K562 (cell line): ENCODE measurements around the gene ZCCHC14. TPM values are rescaled to one million over a fixed set of nuclear protein-coding genes. Genes with fewer than 3 reads are reported as not detected.

Source experiments
- ATAC-seq: fragments of 200-7000 bp; cut with Tn5 transposase; 3 replicates; pipeline ENCODE4 v1.9.1; 2020; ENCODE audit warnings: moderate library complexity
- BruUV-seq: library from RNA; stranded (reverse); fragments of 400-500 nt; replicated peaks from 2 replicates; lab custom pipeline; 2021; lab: Mats Ljungman, UMichigan
- CTCF ChIA-PET: fragments of 300-600 bp; formaldehyde crosslinking; extraction: SDS; loops from one replicate; lab custom pipeline; 2021; ENCODE audit warnings: low intra/inter-chr PET ratio; lab: Yijun Ruan, JAX
- POLR2A ChIA-PET: fragments of 300-600, 350-650 bp; sonication (Branson Sonifier 250); formaldehyde crosslinking; extraction: SDS; loops from one replicate; lab custom pipeline; 2021; ENCODE audit warnings: antibody characterized with exemption, inconsistent platforms; lab: Yijun Ruan, JAX
- DNase-seq, 4 experiments: peaks; one replicate each; pipeline versions ENCODE4 v3.0.0 to v3.0.0-alpha.2; 2011 to 2018; ENCODE audit warnings: low spot score in 3 of 4, mixed read lengths in 3 of 4; ENCODE audit errors: extremely low read depth in 1 of 4
- FAIRE-seq: peaks from 2 replicates; lab custom pipeline; 2011; peaks lifted over from hg19 to GRCh38; lab: Jason Lieb, UNC
- H2AFZ ChIP-seq: 2 replicates; pipeline ENCODE4 v1.6.0; 2011; ENCODE audit warnings: low read depth, low read length, control low read depth, inconsistent platforms
- H3K27ac ChIP-seq: fragments of 200-600 bp; 3 replicates; pipeline ENCODE4 v1.8.0; 2011; ENCODE audit warnings: low read depth, mild to moderate bottlenecking, control low read depth, inconsistent platforms, low read length, moderate library complexity, mixed read lengths; ENCODE audit errors: extremely low read depth
- H3K27me3 ChIP-seq, 2 experiments: fragments of 300-600 bp in 1 of 2; 2 replicates in 1 of 2; 3 replicates in 1 of 2; pipeline versions ENCODE4 v1.6.0 to v1.8.0; 2011; ENCODE audit warnings: inconsistent platforms in 2 of 2, low read length in 2 of 2, mild to moderate bottlenecking in 1 of 2, mixed read lengths in 1 of 2, moderate library complexity in 1 of 2; ENCODE audit not compliant: control insufficient read depth in 2 of 2, insufficient read depth in 2 of 2
- H3K36me3 ChIP-seq: fragments of 300-600 bp; 3 replicates; pipeline ENCODE4 v1.8.0; 2011; ENCODE audit warnings: mild to moderate bottlenecking, low read length, inconsistent platforms; ENCODE audit not compliant: control insufficient read depth, insufficient read depth
- H3K4me1 ChIP-seq, 2 experiments: fragments of 200-600 bp in 1 of 2; replicated peaks in 1 of 2; 2 replicates in 1 of 2; 3 replicates in 1 of 2; pipeline versions ENCODE4 v1.5.1 to v1.8.0; 2011; ENCODE audit warnings: inconsistent platforms in 2 of 2, low read length in 2 of 2, mild to moderate bottlenecking in 1 of 2, mixed read lengths in 1 of 2, moderate library complexity in 1 of 2; ENCODE audit not compliant: control insufficient read depth in 2 of 2, insufficient read depth in 2 of 2
- H3K4me2 ChIP-seq: 2 replicates; pipeline ENCODE4 v1.6.1; 2011; ENCODE audit warnings: low read length, control low read depth, inconsistent platforms, mixed read lengths; ENCODE audit not compliant: insufficient read depth
- H3K4me3 ChIP-seq: fragments of 200-600 bp; sonication (generic), shearing (Covaris generic); 2 replicates; pipeline ENCODE4 v1.5.1; 2016; ENCODE audit warnings: control low read depth, inconsistent platforms
- H3K79me2 ChIP-seq: fragments of 200-600 bp; 3 replicates; pipeline ENCODE4 v1.8.0; 2011; ENCODE audit warnings: low read length, inconsistent platforms; ENCODE audit not compliant: control insufficient read depth, insufficient read depth
- H3K9ac ChIP-seq, 2 experiments: 2 replicates each; pipeline versions ENCODE4 v1.6.0 to v1.6.1; 2011; ENCODE audit warnings: low read depth in 2 of 2, low read length in 2 of 2, control low read depth in 1 of 2, inconsistent platforms in 1 of 2, mild to moderate bottlenecking in 1 of 2, mixed read lengths in 1 of 2; ENCODE audit not compliant: insufficient read depth in 1 of 2
- H3K9me1 ChIP-seq: one replicate; pipeline ENCODE4 v1.6.0; 2011; ENCODE audit warnings: inconsistent platforms, mild to moderate bottlenecking, low read length, moderate library complexity; ENCODE audit not compliant: control insufficient read depth, insufficient read depth
- H3K9me3 ChIP-seq: replicated peaks from 2 replicates; pipeline ENCODE4 v1.5.1; 2011; ENCODE audit warnings: low read depth, low read length, inconsistent platforms; ENCODE audit not compliant: control insufficient read depth, insufficient read depth
- H4K20me1 ChIP-seq: replicated peaks from 2 replicates; pipeline ENCODE4 v1.6.1; 2011; ENCODE audit warnings: low read length, inconsistent platforms, mixed read lengths; ENCODE audit not compliant: control insufficient read depth, insufficient read depth
- HSF4 ChIP-seq: fragments of 250-450 bp; sonication (Bioruptor Pico); IDR thresholded peaks from 2 replicates; pipeline ENCODE4 v2.1.2; 2022; ENCODE audit warnings: mild to moderate bottlenecking, moderate library complexity, borderline replicate concordance
- WGBS: fragments of 100-300 bp; shearing (Covaris generic); methylation state at CpG from one replicate; pipeline ENCODE4 v1.1.6; 2016; ENCODE audit warnings: low coverage, mixed read lengths; ENCODE audit not compliant: insufficient coverage; ENCODE audit errors: missing lambda C conversion rate; 5-methylcytosine and 5-hydroxymethylcytosine counted together
- in situ Hi-C: fragments of 300-500 bp; cut with MboI; formaldehyde crosslinking; loops from 4 replicates; pipeline ENCODE4 v1.15.0; 2018; ENCODE audit warnings: inconsistent platforms, mixed read lengths
- intact Hi-C: fragments of 100-400 bp; cut with micrococcal nuclease; formaldehyde crosslinking; loops from 2 replicates; pipeline ENCODE4 v1.14.2; 2022
- polyA plus RNA-seq, 8 experiments: library from polyadenylated mRNA; depleted of rRNA in 4 of 8; stranded (reverse) in 5 of 8; unstranded in 3 of 8; fragments of >200 nt; fragmentation: Nextera tagmentation in 2 of 8; fragmentation: Illumina TruSeq in 1 of 8; extraction: Ambion mirVana in 2 of 8; extraction: Trizol in 1 of 8; gene quantifications; 2 replicates each; pipeline versions ENCODE4 v1.2.1 to v1.2.3, GENCODE V29; 2011 to 2014; ENCODE audit warnings: inconsistent platforms in 1 of 8, missing spikeins in 1 of 8
- total RNA-seq, 7 experiments: library from RNA; depleted of rRNA in 6 of 7; stranded (reverse); fragments of >200 nt in 6 of 7; fragmentation: Illumina TruSeq in 2 of 7; extraction: Trizol in 2 of 7; gene quantifications; 2 replicates each; pipeline versions ENCODE4 v1.2.1 to v1.2.3, GENCODE V29; 2011 to 2021; ENCODE audit warnings: low replicate concordance in 1 of 7
- TF ChIP-seq, protein P1 (sequence below): sonication (generic); formaldehyde crosslinking; IDR thresholded peaks from 2 replicates; pipeline ENCODE4 v1.8.1; 2023; ENCODE audit warnings: mild to moderate bottlenecking, missing genetic modification reagents, moderate library complexity

The ZCCHC14 gene
- total and polyA plus RNA-seq, 9 of the 15 experiments (the other 6 are each of a cell fraction or from before 2014, with no cell fraction given) = 1.5 to 12.4 (median 2.9) TPM

DNA sequence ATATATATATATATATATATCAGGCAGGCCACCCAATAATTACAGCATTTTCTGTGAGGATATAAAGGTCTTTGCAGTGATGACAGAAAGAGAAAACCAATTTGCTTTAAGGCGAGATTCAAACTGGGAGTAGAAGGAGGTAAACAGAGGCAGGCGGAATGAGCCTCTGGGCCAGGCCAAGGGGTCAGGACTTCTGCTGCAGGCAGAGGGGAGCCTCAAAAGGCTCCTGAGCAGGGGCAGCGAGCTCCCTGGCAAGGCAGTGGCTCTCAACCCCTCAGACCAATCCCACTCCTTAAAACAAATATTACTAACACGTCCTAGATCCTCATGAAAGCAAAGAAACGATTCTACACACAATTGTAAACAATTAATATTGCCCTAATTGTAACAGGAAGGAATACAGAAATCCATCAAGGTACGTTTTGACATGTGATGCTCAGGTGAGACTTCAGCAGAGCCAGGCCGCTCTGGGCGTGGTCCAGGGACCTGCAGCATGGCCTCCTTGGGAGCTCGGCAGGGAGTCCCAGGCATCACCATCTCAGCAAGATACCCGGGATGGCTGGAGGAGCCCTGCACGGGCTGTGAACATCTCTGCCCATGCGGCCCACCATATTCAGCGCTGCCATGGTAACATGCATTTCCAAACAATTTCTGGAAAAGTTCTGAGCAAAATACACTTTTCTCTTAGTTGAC is 127.7 kb downstream of the ZCCHC14 start:
- BruUV-seq = no TSS peak
- peaks cover 17 to 20% of the 10 kb centered on the region in 2 experiments for H3K4me1 ChIP-seq
- POLR2A ChIA-PET = no interaction called here
- in situ Hi-C loops = no loop called here
- H3K36me3 ChIP-seq = peaks cover 50% of the 10 kb centered on the region
- H3K9ac ChIP-seq = no peak overlapping the region
- peaks cover 65% of the 10 kb centered on the region for H3K79me2 ChIP-seq
- H3K9me3 ChIP-seq = no peaks in the 10 kb centered on the region
- H4K20me1 ChIP-seq = peaks cover 23% of the 10 kb centered on the region
- H3K4me3 ChIP-seq = no peak overlapping the region
- H3K4me2 ChIP-seq = no peak overlapping the region
- H3K27me3 ChIP-seq = no peaks in the 10 kb centered on the region
- H3K9me1 ChIP-seq = peaks cover 2% of the 10 kb centered on the region
- DNase-seq = no peak
- FAIRE-seq = no peak
- CTCF ChIA-PET = no interaction called here
- no peak for TF ChIP-seq HSF4 (CRISPR knock-in tag)
- TF ChIP-seq, protein P1, sequence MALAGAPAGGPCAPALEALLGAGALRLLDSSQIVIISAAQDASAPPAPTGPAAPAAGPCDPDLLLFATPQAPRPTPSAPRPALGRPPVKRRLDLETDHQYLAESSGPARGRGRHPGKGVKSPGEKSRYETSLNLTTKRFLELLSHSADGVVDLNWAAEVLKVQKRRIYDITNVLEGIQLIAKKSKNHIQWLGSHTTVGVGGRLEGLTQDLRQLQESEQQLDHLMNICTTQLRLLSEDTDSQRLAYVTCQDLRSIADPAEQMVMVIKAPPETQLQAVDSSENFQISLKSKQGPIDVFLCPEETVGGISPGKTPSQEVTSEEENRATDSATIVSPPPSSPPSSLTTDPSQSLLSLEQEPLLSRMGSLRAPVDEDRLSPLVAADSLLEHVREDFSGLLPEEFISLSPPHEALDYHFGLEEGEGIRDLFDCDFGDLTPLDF (CRISPR knock-in tag) = no peak
- TF ChIP-seq, all 486 proteins: peak for 0
- 81% methylated on average over 13 of the region's 13 CpGs for WGBS
- intact Hi-C loops = no loop called here
- Histone ChIP-seq H3K27ac (no peak overlapping the region), H2AFZ (no peak overlapping the region)
- ATAC-seq = no peak
